HepG2 (cell line): Measurements from ENCODE around the gene POLR1C. TPM values are rescaled to one million over a fixed set of nuclear protein-coding genes. Genes with fewer than 3 reads are reported as not detected.

Experiments
- DZIP1 ChIP-seq: sonication (generic); formaldehyde crosslinking; IDR thresholded peaks from 2 replicates; pipeline ENCODE4 v1.5.0; 2020; ENCODE audit warnings: mild to moderate bottlenecking, missing genetic modification reagents
- FOXP1 ChIP-seq, 2 experiments: fragments of 450-650 bp in 1 of 2; IDR thresholded peaks; 2 replicates each; pipeline ENCODE4 v1.6.1; 2017 to 2018; ENCODE audit warnings: antibody characterized with exemption in 1 of 2
- HDAC6 ChIP-seq: fragments of 200-600 bp; sonication (generic); IDR thresholded peaks from 2 replicates; pipeline ENCODE4 v1.7.0; 2017; ENCODE audit warnings: mild to moderate bottlenecking, antibody characterized with exemption, low read length, low read depth
- HNF1B ChIP-seq: sonication (generic); formaldehyde crosslinking; IDR thresholded peaks from 2 replicates; pipeline ENCODE4 v1.5.1; 2020; ENCODE audit warnings: mild to moderate bottlenecking, moderate library complexity, missing genetic modification reagents
- KAT2B ChIP-seq: fragments of 150-350 bp; IDR thresholded peaks from 2 replicates; pipeline ENCODE4 v1.6.1; 2014; ENCODE audit warnings: low read depth, low read length, borderline replicate concordance
- KDM3A ChIP-seq: IDR thresholded peaks from 2 replicates; pipeline ENCODE4 v1.6.1; 2018; ENCODE audit warnings: low read depth, missing compliant biosample characterization
- KMT2A ChIP-seq: sonication (generic); formaldehyde crosslinking; IDR thresholded peaks from 2 replicates; pipeline ENCODE4 v1.4.0; 2020; ENCODE audit warnings: missing genetic modification reagents
- MBNL3 ChIP-seq: fragments of 250-450 bp; sonication (Bioruptor Pico); conservative IDR thresholded peaks from 2 replicates; pipeline ENCODE4 v1.8.0; 2022; ENCODE audit warnings: mild to moderate bottlenecking, inconsistent platforms
- NR0B2 ChIP-seq: sonication (generic); formaldehyde crosslinking; IDR thresholded peaks from 2 replicates; pipeline ENCODE4 v1.4.0; 2020; ENCODE audit warnings: mild to moderate bottlenecking, missing genetic modification reagents
- PATZ1 ChIP-seq: sonication (generic); formaldehyde crosslinking; IDR thresholded peaks from 2 replicates; pipeline ENCODE4 v1.4.0; 2020; ENCODE audit warnings: missing genetic modification reagents
- RXRB ChIP-seq: IDR thresholded peaks from 2 replicates; pipeline ENCODE4 v1.6.1; 2016; ENCODE audit warnings: borderline replicate concordance, missing genetic modification reagents, missing compliant biosample characterization
- SP140L ChIP-seq: sonication (generic); formaldehyde crosslinking; IDR thresholded peaks from 2 replicates; pipeline ENCODE4 v1.4.0; 2020; ENCODE audit warnings: missing genetic modification reagents, borderline replicate concordance
- ZBTB7B ChIP-seq: sonication (generic); formaldehyde crosslinking; IDR thresholded peaks from 2 replicates; pipeline ENCODE4 v1.4.0; 2020; ENCODE audit warnings: missing genetic modification reagents
- ZNF331 ChIP-seq: sonication (generic); formaldehyde crosslinking; IDR thresholded peaks from 2 replicates; pipeline ENCODE4 v1.4.0; 2020; ENCODE audit warnings: missing genetic modification reagents
- ZNF33B ChIP-seq: sonication (generic); formaldehyde crosslinking; IDR thresholded peaks from 2 replicates; pipeline ENCODE4 v1.5.1; 2020; ENCODE audit warnings: mild to moderate bottlenecking, missing genetic modification reagents
- ZNF446 ChIP-seq: sonication (generic); formaldehyde crosslinking; IDR thresholded peaks from 2 replicates; pipeline ENCODE4 v1.5.0; 2020; ENCODE audit warnings: mild to moderate bottlenecking, missing genetic modification reagents
- ZNF580 ChIP-seq: IDR thresholded peaks from 2 replicates; pipeline ENCODE4 v1.6.1; 2016; ENCODE audit warnings: low read depth, borderline replicate concordance
- ZNF710 ChIP-seq: sonication (generic); formaldehyde crosslinking; IDR thresholded peaks from 2 replicates; pipeline ENCODE4 v1.5.0; 2020; ENCODE audit warnings: mild to moderate bottlenecking, missing genetic modification reagents, borderline replicate concordance
- polyA plus RNA-seq, 8 experiments: library from polyadenylated mRNA; depleted of rRNA in 3 of 8; stranded (reverse) in 7 of 8; unstranded in 1 of 8; fragments of >200 nt; fragmentation: Illumina TruSeq in 4 of 8; extraction: Trizol in 4 of 8; gene quantifications; 2 replicates each; pipeline versions ENCODE4 v1.2.1 to v1.2.3, GENCODE V29; 2011 to 2016; ENCODE audit warnings: low read depth in 4 of 8, missing spikeins in 1 of 8, mixed read lengths in 1 of 8; ENCODE audit not compliant: insufficient read depth in 1 of 8
- total RNA-seq, 5 experiments: library from RNA; depleted of rRNA; stranded (reverse); fragments of >200 nt; fragmentation: Illumina TruSeq; extraction: Trizol; gene quantifications; 2 replicates each; pipeline ENCODE4 v1.2.3, GENCODE V29; 2016; ENCODE audit warnings: low read depth in 1 of 5

The POLR1C gene
- total and polyA plus RNA-seq, 2 of the 13 experiments (the other 11 are each of a cell fraction or from before 2014, with no cell fraction given): 62.6 to 72.2 TPM

- TF ChIP-seq DZIP1 (CRISPR knock-in tag): peak; percentile 39; the same call in 1 of the 2 replicates
- 0 out of 2 replicates have a peak, but pooled peaks have one; percentile 43 for TF ChIP-seq SP140L (CRISPR knock-in tag)
- peak; percentile 68; the same call in 1 of the 2 replicates for TF ChIP-seq ZNF710 (CRISPR knock-in tag)
- TF ChIP-seq ZNF33B (CRISPR knock-in tag): peak; percentile 52; the same call in 1 of the 2 replicates
- TF ChIP-seq HNF1B (CRISPR knock-in tag): peak; percentile 63; the same call in 1 of the 2 replicates
- TF ChIP-seq FOXP1 (IDR thresholded peaks at IDR 0.05): no peak
- no peak for TF ChIP-seq FOXP1 (CRISPR knock-in tag; IDR thresholded peaks at IDR 0.05)
- 0 out of 2 replicates have a peak, but pooled peaks have one; percentile 54 for TF ChIP-seq KMT2A (CRISPR knock-in tag)
- TF ChIP-seq ZNF446: no peak
- 0 out of 2 replicates have a peak, but pooled peaks have one; percentile 23 for TF ChIP-seq PATZ1
- TF ChIP-seq MBNL3: no peak
- TF ChIP-seq ZNF580 (CRISPR knock-in tag): peak; percentile 83
- peak; percentile 40; the same call in 1 of the 2 replicates for TF ChIP-seq ZBTB7B (CRISPR knock-in tag)
- TF ChIP-seq KAT2B: no peak
- TF ChIP-seq NR0B2 (CRISPR knock-in tag): 0 out of 2 replicates have a peak, but pooled peaks have one; percentile 20
- peak; percentile 49; the same call in 1 of the 2 replicates for TF ChIP-seq RXRB (CRISPR knock-in tag)
- no peak for TF ChIP-seq KDM3A (CRISPR knock-in tag)
- no peak for TF ChIP-seq HDAC6
- TF ChIP-seq ZNF331: peak; percentile 23; the same call in 1 of the 2 replicates
Observed at GRCh38 chr6:43506667-43507471, 10.0 kb upstream of the POLR1C start (continued).
